IMR-90 (cell line): Measurements from ENCODE around the gene NTRK2. TPM values are rescaled to one million over a fixed set of nuclear protein-coding genes. Genes with fewer than 3 reads are reported as not detected.

Experiments used
- ATAC-seq: fragments of 200-7000 bp; cut with Tn5 transposase; 2 replicates; pipeline ENCODE4 v1.9.1; 2020; ENCODE audit warnings: low read depth, mild to moderate bottlenecking, moderate library complexity
- BruUV-seq: library from RNA; stranded (reverse); fragments of 400-500 nt; replicated peaks from 2 replicates; lab custom pipeline; 2021; lab: Mats Ljungman, UMichigan
- CTCF ChIA-PET: fragments of 300-600 bp; formaldehyde crosslinking; extraction: SDS; loops from one replicate; lab custom pipeline; 2021; ENCODE audit warnings: antibody characterized with exemption; lab: Yijun Ruan, JAX
- POLR2A ChIA-PET: fragments of 300-600 bp; sonication (Branson Sonifier 250); formaldehyde crosslinking; loops from one replicate; lab custom pipeline; 2022; ENCODE audit warnings: antibody characterized with exemption; ENCODE audit not compliant: unreplicated experiment; lab: Charles Lee
- DNase-seq: peaks from one replicate; pipeline ENCODE4 v3.0.0; 2013
- H2AFZ ChIP-seq: replicated peaks from 2 replicates; pipeline ENCODE3; 2013; ENCODE audit warnings: low read length, mild to moderate bottlenecking; ENCODE audit not compliant: poor library complexity
- H2AK5ac ChIP-seq: 2 replicates; pipeline ENCODE4 v1.6.1; 2013; ENCODE audit warnings: low read depth, low read length, inconsistent platforms
- H2AK9ac ChIP-seq: replicated peaks from 2 replicates; pipeline ENCODE3; 2013; ENCODE audit warnings: mild to moderate bottlenecking, low read depth, low read length, moderate library complexity; ENCODE audit not compliant: poor library complexity
- H2BK120ac ChIP-seq: 2 replicates; pipeline ENCODE4 v1.6.1; 2013; ENCODE audit warnings: low read depth, low read length, inconsistent platforms
- H2BK15ac ChIP-seq: 3 replicates; pipeline ENCODE4 v1.6.1; 2013; ENCODE audit warnings: low read depth, low read length, inconsistent platforms
- H2BK20ac ChIP-seq: 2 replicates; pipeline ENCODE4 v1.6.1; 2013; ENCODE audit warnings: low read depth, mild to moderate bottlenecking, inconsistent platforms, low read length, moderate library complexity
- H2BK5ac ChIP-seq: 2 replicates; pipeline ENCODE4 v1.6.1; 2013; ENCODE audit warnings: mild to moderate bottlenecking, low read depth, low read length, inconsistent platforms; ENCODE audit not compliant: poor library complexity, severe bottlenecking
- H3K14ac ChIP-seq: replicated peaks from 2 replicates; pipeline ENCODE4 v1.6.1; 2013; ENCODE audit warnings: low read depth, low read length, inconsistent platforms
- H3K18ac ChIP-seq: 2 replicates; pipeline ENCODE4 v1.6.1; 2013; ENCODE audit warnings: low read depth, low read length, control low read depth
- H3K23ac ChIP-seq: 2 replicates; pipeline ENCODE4 v1.6.1; 2013; ENCODE audit warnings: low read depth, low read length, inconsistent platforms
- H3K27ac ChIP-seq: 2 replicates; pipeline ENCODE4 v1.5.1; 2013; ENCODE audit warnings: mild to moderate bottlenecking, control low read depth, low read length; ENCODE audit not compliant: insufficient read depth
- H3K27me3 ChIP-seq: 2 replicates; pipeline ENCODE4 v1.6.1; 2013; ENCODE audit warnings: low read length; ENCODE audit not compliant: control insufficient read depth, insufficient read depth
- H3K36me3 ChIP-seq: 2 replicates; pipeline ENCODE4 v1.6.1; 2013; ENCODE audit warnings: low read length, mixed read lengths; ENCODE audit not compliant: control insufficient read depth, insufficient read depth
- H3K4ac ChIP-seq: 2 replicates; pipeline ENCODE4 v1.6.1; 2013; ENCODE audit warnings: low read depth, low read length, inconsistent platforms
- H3K4me1 ChIP-seq: 2 replicates; pipeline ENCODE4 v1.6.1; 2013; ENCODE audit warnings: low read length, mixed read lengths; ENCODE audit not compliant: control insufficient read depth, insufficient read depth
- H3K4me2 ChIP-seq: 2 replicates; pipeline ENCODE4 v1.6.1; 2013; ENCODE audit warnings: low read depth, mild to moderate bottlenecking, control low read depth, low read length, moderate library complexity
- H3K4me3 ChIP-seq: 2 replicates; pipeline ENCODE4 v1.5.1; 2013; ENCODE audit warnings: low read depth, mild to moderate bottlenecking, control low read depth, low read length, moderate library complexity; ENCODE audit not compliant: insufficient read depth
- H3K56ac ChIP-seq: 2 replicates; pipeline ENCODE4 v1.6.1; 2013; ENCODE audit warnings: low read length, inconsistent platforms; ENCODE audit not compliant: insufficient read depth; ENCODE audit errors: extremely low read depth
- H3K79me1 ChIP-seq, 2 experiments: 2 replicates each; pipeline ENCODE4 v1.6.1; 2013; ENCODE audit warnings: low read length in 2 of 2, inconsistent platforms in 1 of 2, low read depth in 1 of 2
- H3K9ac ChIP-seq: 2 replicates; pipeline ENCODE4 v1.6.1; 2013; ENCODE audit warnings: low read depth, low read length, control low read depth
- H3K9me1 ChIP-seq: 2 replicates; pipeline ENCODE4 v1.6.1; 2013; ENCODE audit warnings: low read length, inconsistent platforms; ENCODE audit not compliant: insufficient read depth
- H3K9me3 ChIP-seq: 2 replicates; pipeline ENCODE4 v1.6.1; 2013; ENCODE audit warnings: low read length; ENCODE audit not compliant: control insufficient read depth, insufficient read depth
- H4K20me1 ChIP-seq: 2 replicates; pipeline ENCODE4 v1.6.1; 2013; ENCODE audit warnings: low read length, inconsistent platforms; ENCODE audit not compliant: insufficient read depth
- H4K5ac ChIP-seq: 2 replicates; pipeline ENCODE4 v1.6.1; 2013; ENCODE audit warnings: mild to moderate bottlenecking, low read depth, low read length, control low read depth
- H4K8ac ChIP-seq, 2 experiments: 2 replicates each; pipeline ENCODE4 v1.6.1; 2013; ENCODE audit warnings: low read depth in 2 of 2, low read length in 2 of 2, control low read depth in 1 of 2, inconsistent platforms in 1 of 2
- H4K91ac ChIP-seq: 2 replicates; pipeline ENCODE4 v1.6.1; 2013; ENCODE audit warnings: low read depth, low read length, inconsistent platforms; ENCODE audit not compliant: insufficient read depth
- BHLHE40 ChIP-seq: fragments of 150-350 bp; IDR thresholded peaks from 2 replicates; pipeline ENCODE4 v1.6.1; 2016; ENCODE audit warnings: mild to moderate bottlenecking, low read depth, low read length
- CEBPB ChIP-seq: IDR thresholded peaks from 2 replicates; pipeline ENCODE4 v1.6.1; 2012; ENCODE audit warnings: low read depth, low read length, improper control_type of control experiment
- CTCF ChIP-seq: conservative IDR thresholded peaks from 2 replicates; pipeline ENCODE4 v1.5.1; 2012; ENCODE audit warnings: mild to moderate bottlenecking, low read depth, low read length, improper control_type of control experiment
- ELK1 ChIP-seq: fragments of 150-350 bp; IDR thresholded peaks from 2 replicates; pipeline ENCODE4 v1.6.1; 2016; ENCODE audit warnings: low read depth, mild to moderate bottlenecking, low read length, moderate library complexity, borderline replicate concordance
- FOS ChIP-seq: fragments of 150-350 bp; IDR thresholded peaks from 2 replicates; pipeline ENCODE4 v1.6.1; 2016; ENCODE audit warnings: low read depth, low read length
- MAFK ChIP-seq: IDR thresholded peaks from 2 replicates; pipeline ENCODE4 v1.6.1; 2012; ENCODE audit warnings: low read depth, low read length, improper control_type of control experiment
- MAZ ChIP-seq: IDR thresholded peaks from 2 replicates; pipeline ENCODE4 v1.6.1; 2012; ENCODE audit warnings: low read depth, mild to moderate bottlenecking, low read length, improper control_type of control experiment, moderate library complexity, borderline replicate concordance
- NFE2L2 ChIP-seq: fragments of 150-350 bp; IDR thresholded peaks from 2 replicates; pipeline ENCODE4 v1.6.1; 2016; ENCODE audit warnings: low read depth, mild to moderate bottlenecking, low read length
- RFX5 ChIP-seq: IDR thresholded peaks from 2 replicates; pipeline ENCODE4 v1.8.0; 2012; ENCODE audit warnings: low read depth, mild to moderate bottlenecking, low read length, moderate library complexity
- SMC3 ChIP-seq: fragments of 150-350 bp; IDR thresholded peaks from 2 replicates; pipeline ENCODE4 v1.6.1; 2016; ENCODE audit warnings: low read depth, mild to moderate bottlenecking, antibody characterized with exemption, low read length, moderate library complexity
- USF2 ChIP-seq: fragments of 150-350 bp; IDR thresholded peaks from 2 replicates; pipeline ENCODE4 v1.6.1; 2017; ENCODE audit warnings: mild to moderate bottlenecking, antibody characterized with exemption, low read length, low read depth
- WGBS, 2 experiments: methylation state at CpG; one replicate each; pipeline versions ENCODE4 v1.1.5 to v1.1.7; 2013; ENCODE audit warnings: missing lambda C conversion rate in 2 of 2; ENCODE audit not compliant: insufficient read length in 1 of 2; ENCODE audit errors: extremely low coverage in 2 of 2; 5-methylcytosine and 5-hydroxymethylcytosine counted together
- dilution Hi-C: fragments of 300-500 bp; cut with HindIII; formaldehyde crosslinking; loops from one replicate; pipeline ENCODE4 v1.14.3; 2018; ENCODE audit warnings: low sequenced_read_pairs; ENCODE audit not compliant: unreplicated experiment
- in situ Hi-C: fragments of 300-500 bp; cut with MboI; formaldehyde crosslinking; loops from 3 replicates; pipeline ENCODE4 v1.14.3; 2019; ENCODE audit warnings: low sequenced_read_pairs, inconsistent platforms, mixed read lengths
- intact Hi-C: fragments of 100-400 bp; cut with micrococcal nuclease; formaldehyde crosslinking; loops from 2 replicates; pipeline ENCODE4 v1.10.0; 2022
- polyA plus RNA-seq, 3 experiments: library from polyadenylated mRNA; depleted of rRNA; stranded (reverse); fragments of >200 nt; gene quantifications; 2 replicates each; pipeline ENCODE4 v1.2.3, GENCODE V29; 2012; ENCODE audit warnings: low replicate concordance in 1 of 3
- total RNA-seq: library from RNA; depleted of rRNA; stranded (reverse); fragments of >200 nt; gene quantifications from 2 replicates; pipeline ENCODE4 v1.2.3, GENCODE V29; 2012

NTRK2 gene
- total and polyA plus RNA-seq, 2 of the 4 experiments (the other 2 are of a cell fraction): under 0.01 to 0.02 TPM

- ATAC-seq (no peak), DNase-seq (no peak)
- H3K9me1 ChIP-seq: no peaks in the 10 kb centered on the region
- no peak overlapping the region for H2AK9ac ChIP-seq
- H3K4me1 ChIP-seq: no peaks in the 10 kb centered on the region
- no peak overlapping the region for H2BK120ac ChIP-seq
- H3K4me2 ChIP-seq: no peak overlapping the region
- H2BK15ac ChIP-seq: no peak overlapping the region
- no peak for TF ChIP-seq ELK1
- no peak for TF ChIP-seq FOS
- TF ChIP-seq MAZ: no peak
- TF ChIP-seq CTCF: no peak
- TF ChIP-seq RFX5: no peak
- no peak for TF ChIP-seq USF2
- no peak for TF ChIP-seq NFE2L2
- no peak for TF ChIP-seq BHLHE40
- no peak for TF ChIP-seq SMC3
- no peak for TF ChIP-seq MAFK
- TF ChIP-seq CEBPB: no peak
- H3K56ac ChIP-seq: no peak overlapping the region
- no peak overlapping the region for H2BK5ac ChIP-seq
- ChIA-PET CTCF (no interaction called here), POLR2A (no interaction called here)
- no peak overlapping the region for H3K18ac ChIP-seq
- H3K23ac ChIP-seq: no peak overlapping the region
- intact Hi-C loops: no loop called here
- H3K4me3 ChIP-seq: no peak overlapping the region
- no peaks in the 10 kb centered on the region for H3K79me1 ChIP-seq
- H3K27ac ChIP-seq: no peak overlapping the region
- no peak overlapping the region for H4K91ac ChIP-seq
- H3K9ac ChIP-seq: no peak overlapping the region
- no peaks in the 10 kb centered on the region for H3K36me3 ChIP-seq
- H2BK20ac ChIP-seq: no peak overlapping the region
- H2AFZ ChIP-seq: no peak overlapping the region
- H4K8ac ChIP-seq: no peak overlapping the region
- peaks cover 12% of the 10 kb centered on the region for H3K9me3 ChIP-seq
- H2AK5ac ChIP-seq: no peak overlapping the region
- dilution Hi-C loops: no loop called here
- H3K14ac ChIP-seq: no peak overlapping the region
- no peak overlapping the region for H3K4ac ChIP-seq
- H3K27me3 ChIP-seq: no peaks in the 10 kb centered on the region
- no TSS peak for BruUV-seq
- WGBS, 2 experiments: no CpG with 5 or more reads among the region's 3 CpGs
- no peak overlapping the region for H4K5ac ChIP-seq
- H4K20me1 ChIP-seq: no peaks in the 10 kb centered on the region
- in situ Hi-C loops: no loop called here
Measured at GRCh38 chr9:85067792-85068191, 398.3 kb downstream of the NTRK2 start.
